WTC11 (cell line): ENCODE data around the gene B4GALT6.

Experiments
- GRHL2 ChIP-seq: fragments of 250-450 bp; sonication (Bioruptor Pico); IDR thresholded peaks from 2 replicates; pipeline ENCODE4 v1.8.0; 2022; ENCODE audit warnings: mild to moderate bottlenecking, moderate library complexity; ENCODE audit not compliant: insufficient replicate concordance, severe bottlenecking
- JAZF1 ChIP-seq: fragments of 250-450 bp; sonication (Bioruptor Pico); IDR thresholded peaks from 2 replicates; pipeline ENCODE4 v1.9.0; 2021; ENCODE audit warnings: moderate library complexity, mild to moderate bottlenecking, inconsistent platforms
- NFE2L1 ChIP-seq: sonication (generic); formaldehyde crosslinking; IDR thresholded peaks from 2 replicates; pipeline ENCODE4 v1.8.1; 2023; ENCODE audit warnings: missing genetic modification reagents
- NFYB ChIP-seq: sonication (generic); formaldehyde crosslinking; conservative IDR thresholded peaks from 2 replicates; pipeline ENCODE4 v1.8.0; 2022; ENCODE audit warnings: low read depth, missing genetic modification reagents
- ZNF138 ChIP-seq: sonication (generic); formaldehyde crosslinking; conservative IDR thresholded peaks from 2 replicates; pipeline ENCODE4 v1.8.1; 2022; ENCODE audit warnings: mild to moderate bottlenecking, moderate library complexity, missing genetic modification reagents
- TF ChIP-seq, protein P1 (sequence below): fragments of 200-600 bp; IDR thresholded peaks from 2 replicates; pipeline ENCODE4 v1.8.0; 2022; ENCODE audit warnings: antibody characterized with exemption
- TF ChIP-seq, protein P2 (sequence below): sonication (generic); formaldehyde crosslinking; IDR thresholded peaks from 2 replicates; pipeline ENCODE4 v1.8.1; 2023; ENCODE audit warnings: mild to moderate bottlenecking, missing genetic modification reagents, moderate library complexity
- TF ChIP-seq, protein P3 (sequence below): sonication (generic); formaldehyde crosslinking; IDR thresholded peaks from 2 replicates; pipeline ENCODE4 v1.8.1; 2023; ENCODE audit warnings: mild to moderate bottlenecking, missing genetic modification reagents, moderate library complexity
- TF ChIP-seq, protein P4 (sequence below): sonication (generic); formaldehyde crosslinking; IDR thresholded peaks from 2 replicates; pipeline ENCODE4 v1.8.1; 2023; ENCODE audit warnings: mild to moderate bottlenecking, missing genetic modification reagents
- TF ChIP-seq, protein P5 (sequence below): sonication (generic); formaldehyde crosslinking; conservative IDR thresholded peaks from 2 replicates; pipeline ENCODE4 v1.8.1; 2023; ENCODE audit warnings: mild to moderate bottlenecking, low read depth, missing genetic modification reagents, moderate library complexity
- TF ChIP-seq, protein P6 (sequence below): sonication (generic); formaldehyde crosslinking; IDR thresholded peaks from 2 replicates; pipeline ENCODE4 v1.8.0; 2022; ENCODE audit warnings: mild to moderate bottlenecking, missing genetic modification reagents
- TF ChIP-seq, protein P7 (sequence below): fragments of 250-450 bp; sonication (Bioruptor Pico); IDR thresholded peaks from 2 replicates; pipeline ENCODE4 v1.9.0; 2021; ENCODE audit warnings: moderate library complexity, mild to moderate bottlenecking, inconsistent platforms, borderline replicate concordance
- TF ChIP-seq, protein P8 (sequence below): sonication (generic); formaldehyde crosslinking; IDR thresholded peaks from 2 replicates; pipeline ENCODE4 v1.8.0; 2023; ENCODE audit warnings: mild to moderate bottlenecking, missing genetic modification reagents

DNA sequence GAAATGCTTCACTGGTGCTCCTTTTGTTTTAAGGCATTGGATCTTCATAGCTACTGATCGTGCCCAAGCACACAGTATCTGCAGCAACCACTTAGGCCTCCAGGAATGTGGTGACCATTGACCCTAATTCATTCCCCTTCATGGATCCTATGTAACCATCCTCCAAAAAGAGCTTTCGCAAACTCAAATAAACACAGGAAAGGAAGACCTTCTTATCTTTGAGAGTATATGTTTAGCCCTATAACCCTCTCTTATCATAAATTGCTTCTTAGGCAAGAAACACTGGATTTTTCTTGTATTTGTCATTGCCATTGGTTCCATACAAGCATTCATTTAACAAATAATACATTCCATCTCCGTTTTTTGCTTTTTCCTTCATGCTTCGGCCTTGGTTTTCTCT is 96.9 kb downstream of the B4GALT6 start:
- TF ChIP-seq, protein P1, sequence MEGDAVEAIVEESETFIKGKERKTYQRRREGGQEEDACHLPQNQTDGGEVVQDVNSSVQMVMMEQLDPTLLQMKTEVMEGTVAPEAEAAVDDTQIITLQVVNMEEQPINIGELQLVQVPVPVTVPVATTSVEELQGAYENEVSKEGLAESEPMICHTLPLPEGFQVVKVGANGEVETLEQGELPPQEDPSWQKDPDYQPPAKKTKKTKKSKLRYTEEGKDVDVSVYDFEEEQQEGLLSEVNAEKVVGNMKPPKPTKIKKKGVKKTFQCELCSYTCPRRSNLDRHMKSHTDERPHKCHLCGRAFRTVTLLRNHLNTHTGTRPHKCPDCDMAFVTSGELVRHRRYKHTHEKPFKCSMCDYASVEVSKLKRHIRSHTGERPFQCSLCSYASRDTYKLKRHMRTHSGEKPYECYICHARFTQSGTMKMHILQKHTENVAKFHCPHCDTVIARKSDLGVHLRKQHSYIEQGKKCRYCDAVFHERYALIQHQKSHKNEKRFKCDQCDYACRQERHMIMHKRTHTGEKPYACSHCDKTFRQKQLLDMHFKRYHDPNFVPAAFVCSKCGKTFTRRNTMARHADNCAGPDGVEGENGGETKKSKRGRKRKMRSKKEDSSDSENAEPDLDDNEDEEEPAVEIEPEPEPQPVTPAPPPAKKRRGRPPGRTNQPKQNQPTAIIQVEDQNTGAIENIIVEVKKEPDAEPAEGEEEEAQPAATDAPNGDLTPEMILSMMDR, result no peak
- TF ChIP-seq, protein P2, sequence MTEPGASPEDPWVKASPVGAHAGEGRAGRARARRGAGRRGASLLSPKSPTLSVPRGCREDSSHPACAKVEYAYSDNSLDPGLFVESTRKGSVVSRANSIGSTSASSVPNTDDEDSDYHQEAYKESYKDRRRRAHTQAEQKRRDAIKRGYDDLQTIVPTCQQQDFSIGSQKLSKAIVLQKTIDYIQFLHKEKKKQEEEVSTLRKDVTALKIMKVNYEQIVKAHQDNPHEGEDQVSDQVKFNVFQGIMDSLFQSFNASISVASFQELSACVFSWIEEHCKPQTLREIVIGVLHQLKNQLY (CRISPR knock-in tag), result no peak
- TF ChIP-seq GRHL2 (CRISPR knock-in tag) (no peak), JAZF1 (CRISPR knock-in tag) (no peak), NFE2L1 (CRISPR knock-in tag) (no peak), NFYB (CRISPR knock-in tag) (no peak), ZNF138 (no peak)
- TF ChIP-seq, protein P3, sequence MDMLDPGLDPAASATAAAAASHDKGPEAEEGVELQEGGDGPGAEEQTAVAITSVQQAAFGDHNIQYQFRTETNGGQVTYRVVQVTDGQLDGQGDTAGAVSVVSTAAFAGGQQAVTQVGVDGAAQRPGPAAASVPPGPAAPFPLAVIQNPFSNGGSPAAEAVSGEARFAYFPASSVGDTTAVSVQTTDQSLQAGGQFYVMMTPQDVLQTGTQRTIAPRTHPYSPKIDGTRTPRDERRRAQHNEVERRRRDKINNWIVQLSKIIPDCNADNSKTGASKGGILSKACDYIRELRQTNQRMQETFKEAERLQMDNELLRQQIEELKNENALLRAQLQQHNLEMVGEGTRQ (CRISPR knock-in tag), result no peak
- TF ChIP-seq, protein P4, sequence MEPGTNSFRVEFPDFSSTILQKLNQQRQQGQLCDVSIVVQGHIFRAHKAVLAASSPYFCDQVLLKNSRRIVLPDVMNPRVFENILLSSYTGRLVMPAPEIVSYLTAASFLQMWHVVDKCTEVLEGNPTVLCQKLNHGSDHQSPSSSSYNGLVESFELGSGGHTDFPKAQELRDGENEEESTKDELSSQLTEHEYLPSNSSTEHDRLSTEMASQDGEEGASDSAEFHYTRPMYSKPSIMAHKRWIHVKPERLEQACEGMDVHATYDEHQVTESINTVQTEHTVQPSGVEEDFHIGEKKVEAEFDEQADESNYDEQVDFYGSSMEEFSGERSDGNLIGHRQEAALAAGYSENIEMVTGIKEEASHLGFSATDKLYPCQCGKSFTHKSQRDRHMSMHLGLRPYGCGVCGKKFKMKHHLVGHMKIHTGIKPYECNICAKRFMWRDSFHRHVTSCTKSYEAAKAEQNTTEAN (CRISPR knock-in tag), result no peak
- TF ChIP-seq, protein P5, sequence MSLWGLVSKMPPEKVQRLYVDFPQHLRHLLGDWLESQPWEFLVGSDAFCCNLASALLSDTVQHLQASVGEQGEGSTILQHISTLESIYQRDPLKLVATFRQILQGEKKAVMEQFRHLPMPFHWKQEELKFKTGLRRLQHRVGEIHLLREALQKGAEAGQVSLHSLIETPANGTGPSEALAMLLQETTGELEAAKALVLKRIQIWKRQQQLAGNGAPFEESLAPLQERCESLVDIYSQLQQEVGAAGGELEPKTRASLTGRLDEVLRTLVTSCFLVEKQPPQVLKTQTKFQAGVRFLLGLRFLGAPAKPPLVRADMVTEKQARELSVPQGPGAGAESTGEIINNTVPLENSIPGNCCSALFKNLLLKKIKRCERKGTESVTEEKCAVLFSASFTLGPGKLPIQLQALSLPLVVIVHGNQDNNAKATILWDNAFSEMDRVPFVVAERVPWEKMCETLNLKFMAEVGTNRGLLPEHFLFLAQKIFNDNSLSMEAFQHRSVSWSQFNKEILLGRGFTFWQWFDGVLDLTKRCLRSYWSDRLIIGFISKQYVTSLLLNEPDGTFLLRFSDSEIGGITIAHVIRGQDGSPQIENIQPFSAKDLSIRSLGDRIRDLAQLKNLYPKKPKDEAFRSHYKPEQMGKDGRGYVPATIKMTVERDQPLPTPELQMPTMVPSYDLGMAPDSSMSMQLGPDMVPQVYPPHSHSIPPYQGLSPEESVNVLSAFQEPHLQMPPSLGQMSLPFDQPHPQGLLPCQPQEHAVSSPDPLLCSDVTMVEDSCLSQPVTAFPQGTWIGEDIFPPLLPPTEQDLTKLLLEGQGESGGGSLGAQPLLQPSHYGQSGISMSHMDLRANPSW (CRISPR knock-in tag), result no peak
- TF ChIP-seq, protein P6, sequence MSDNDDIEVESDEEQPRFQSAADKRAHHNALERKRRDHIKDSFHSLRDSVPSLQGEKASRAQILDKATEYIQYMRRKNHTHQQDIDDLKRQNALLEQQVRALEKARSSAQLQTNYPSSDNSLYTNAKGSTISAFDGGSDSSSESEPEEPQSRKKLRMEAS (CRISPR knock-in tag), result no peak
- TF ChIP-seq, protein P7, sequence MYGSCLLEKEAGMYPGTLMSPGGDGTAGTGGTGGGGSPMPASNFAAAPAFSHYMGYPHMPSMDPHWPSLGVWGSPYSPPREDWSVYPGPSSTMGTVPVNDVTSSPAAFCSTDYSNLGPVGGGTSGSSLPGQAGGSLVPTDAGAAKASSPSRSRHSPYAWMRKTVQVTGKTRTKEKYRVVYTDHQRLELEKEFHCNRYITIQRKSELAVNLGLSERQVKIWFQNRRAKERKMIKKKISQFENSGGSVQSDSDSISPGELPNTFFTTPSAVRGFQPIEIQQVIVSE (CRISPR knock-in tag), result no peak
- TF ChIP-seq, protein P8, sequence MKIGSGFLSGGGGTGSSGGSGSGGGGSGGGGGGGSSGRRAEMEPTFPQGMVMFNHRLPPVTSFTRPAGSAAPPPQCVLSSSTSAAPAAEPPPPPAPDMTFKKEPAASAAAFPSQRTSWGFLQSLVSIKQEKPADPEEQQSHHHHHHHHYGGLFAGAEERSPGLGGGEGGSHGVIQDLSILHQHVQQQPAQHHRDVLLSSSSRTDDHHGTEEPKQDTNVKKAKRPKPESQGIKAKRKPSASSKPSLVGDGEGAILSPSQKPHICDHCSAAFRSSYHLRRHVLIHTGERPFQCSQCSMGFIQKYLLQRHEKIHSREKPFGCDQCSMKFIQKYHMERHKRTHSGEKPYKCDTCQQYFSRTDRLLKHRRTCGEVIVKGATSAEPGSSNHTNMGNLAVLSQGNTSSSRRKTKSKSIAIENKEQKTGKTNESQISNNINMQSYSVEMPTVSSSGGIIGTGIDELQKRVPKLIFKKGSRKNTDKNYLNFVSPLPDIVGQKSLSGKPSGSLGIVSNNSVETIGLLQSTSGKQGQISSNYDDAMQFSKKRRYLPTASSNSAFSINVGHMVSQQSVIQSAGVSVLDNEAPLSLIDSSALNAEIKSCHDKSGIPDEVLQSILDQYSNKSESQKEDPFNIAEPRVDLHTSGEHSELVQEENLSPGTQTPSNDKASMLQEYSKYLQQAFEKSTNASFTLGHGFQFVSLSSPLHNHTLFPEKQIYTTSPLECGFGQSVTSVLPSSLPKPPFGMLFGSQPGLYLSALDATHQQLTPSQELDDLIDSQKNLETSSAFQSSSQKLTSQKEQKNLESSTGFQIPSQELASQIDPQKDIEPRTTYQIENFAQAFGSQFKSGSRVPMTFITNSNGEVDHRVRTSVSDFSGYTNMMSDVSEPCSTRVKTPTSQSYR (CRISPR knock-in tag), result no peak
